Measurements from ENCODE around the gene SDK1.
"Not testable (repeated sequence)": the region's sequence is repeated elsewhere in the genome, so short reads cannot be mapped to it uniquely, and the experiment has no call there.

The SDK1 gene

GRCh38 chr7:4221043-4221442 lies 920.0 kb downstream of the SDK1 start:
- no peak for FAIRE-seq

- FAIRE-seq: no peak
Observed at GRCh38 chr7:4222676-4223075, 921.6 kb downstream of the SDK1 start.

- no peak for FAIRE-seq
Observed at GRCh38 chr7:4225361-4225771, 924.3 kb downstream of the SDK1 start.

GRCh38 chr7:4225881-4226523 lies 925.0 kb downstream of the SDK1 start:
- no peak for FAIRE-seq

GRCh38 chr7:4226524-4226882 lies 925.5 kb downstream of the SDK1 start:
- FAIRE-seq: no peak

GRCh38 chr7:4227105-4228010 lies 926.3 kb downstream of the SDK1 start:
- FAIRE-seq: no peak

- no peak for FAIRE-seq
Observed at GRCh38 chr7:4230352-4230751, 929.3 kb downstream of the SDK1 start.

GRCh38 chr7:4233146-4233545 lies 932.1 kb downstream of the SDK1 start:
- no peak for FAIRE-seq

GRCh38 chr7:4233621-4234497 lies 932.8 kb downstream of the SDK1 start:
- no peak for FAIRE-seq

GRCh38 chr7:4234498-4234855 lies 933.4 kb downstream of the SDK1 start:
- FAIRE-seq: no peak

- FAIRE-seq: no peak
Observed at GRCh38 chr7:4234886-4235285, 933.8 kb downstream of the SDK1 start.

GRCh38 chr7:4235596-4235995 lies 934.5 kb downstream of the SDK1 start:
- no peak for FAIRE-seq

- FAIRE-seq: no peak
Observed at GRCh38 chr7:4236389-4236788, 935.3 kb downstream of the SDK1 start.

- not testable (repeated sequence) for FAIRE-seq
Observed at GRCh38 chr7:4236873-4237272, 935.8 kb downstream of the SDK1 start.

- no peak for FAIRE-seq
Observed at GRCh38 chr7:4237296-4238235, 936.5 kb downstream of the SDK1 start.

GRCh38 chr7:4238861-4239260 lies 937.8 kb downstream of the SDK1 start:
- FAIRE-seq: no peak

- no peak for FAIRE-seq
Observed at GRCh38 chr7:4240042-4240441, 939.0 kb downstream of the SDK1 start.

- no peak for FAIRE-seq
Observed at GRCh38 chr7:4240520-4241303, 939.7 kb downstream of the SDK1 start.

- FAIRE-seq: no peak
Observed at GRCh38 chr7:4241304-4241612, 940.2 kb downstream of the SDK1 start.

GRCh38 chr7:4241791-4242190 lies 940.7 kb downstream of the SDK1 start:
- FAIRE-seq: no peak

- no peak for FAIRE-seq
Observed at GRCh38 chr7:4242706-4243105, 941.7 kb downstream of the SDK1 start.

- FAIRE-seq: no peak
Observed at GRCh38 chr7:4244041-4244440, 943.0 kb downstream of the SDK1 start.
